B cell (primary cell): ENCODE data around the gene KMT2C. TPM values are rescaled to one million over a fixed set of nuclear protein-coding genes. Genes with fewer than 3 reads are reported as not detected.

Experiments
- ATAC-seq: fragments of 200-7000 bp; cut with Tn5 transposase; one replicate; pipeline ENCODE4 v1.10.0; 2021; ENCODE audit warnings: low read depth, mild to moderate bottlenecking, moderate number of reproducible peaks, moderate library complexity
- CTCF ChIA-PET: fragments of 350-600 bp; sonication (Branson Sonifier 250); formaldehyde crosslinking; loops from one replicate; lab custom pipeline; 2021; ENCODE audit warnings: antibody characterized with exemption, inconsistent platforms; lab: Charles Lee
- POLR2A ChIA-PET: fragments of 350-600 bp; sonication (Branson Sonifier 250); formaldehyde crosslinking; loops from one replicate; lab custom pipeline; 2021; ENCODE audit warnings: antibody characterized with exemption; lab: Charles Lee
- DNase-seq: peaks from one replicate; pipeline ENCODE4 v3.0.0; 2013
- H2AFZ ChIP-seq: 2 replicates; pipeline ENCODE4 v1.6.1; 2012; ENCODE audit warnings: mild to moderate bottlenecking, low read depth, low read length; ENCODE audit not compliant: insufficient read depth, poor library complexity, severe bottlenecking
- H3K27ac ChIP-seq, 2 donors: 1 replicate in 1 of 2; 2 replicates in 1 of 2; pipeline ENCODE4 v1.5.1; 2012 to 2013; ENCODE audit warnings: low read length in 2 of 2, mild to moderate bottlenecking in 2 of 2, moderate library complexity in 1 of 2
- H3K27me3 ChIP-seq, 4 experiments: fragments of 200-600 bp in 1 of 4; sonication (generic) in 1 of 4; replicated peaks in 1 of 4; 1 replicate in 2 of 4; 2 replicates in 2 of 4; pipeline versions ENCODE4 v1.6.1 to v1.7.0; 2013 to 2016; ENCODE audit warnings: low read length in 3 of 4, mild to moderate bottlenecking in 2 of 4, mixed read lengths in 1 of 4, moderate library complexity in 1 of 4; ENCODE audit not compliant: insufficient read depth in 4 of 4, control insufficient read depth in 3 of 4; ENCODE audit errors: control extremely low read depth in 1 of 4
- H3K36me3 ChIP-seq, 2 experiments: replicated peaks in 1 of 2; 1 replicate in 1 of 2; 2 replicates in 1 of 2; pipeline versions ENCODE4 v1.6.1 to v1.7.1; 2013; ENCODE audit warnings: low read length in 1 of 2; ENCODE audit not compliant: insufficient read depth in 2 of 2, control insufficient read depth in 1 of 2; ENCODE audit errors: control extremely low read depth in 1 of 2, extremely low read depth in 1 of 2
- H3K4me1 ChIP-seq, 2 donors: fragments of 200-600 bp in 1 of 2; sonication (generic) in 1 of 2; 1 replicate in 1 of 2; 2 replicates in 1 of 2; pipeline versions ENCODE4 v1.5.1 to v1.6.1; 2013 to 2017; ENCODE audit warnings: low read length in 2 of 2; ENCODE audit not compliant: control insufficient read depth in 2 of 2, insufficient read depth in 2 of 2
- H3K4me2 ChIP-seq: replicated peaks from 2 replicates; pipeline ENCODE3; 2012; ENCODE audit warnings: mild to moderate bottlenecking, low read depth, low read length; ENCODE audit not compliant: poor library complexity, severe bottlenecking
- H3K4me3 ChIP-seq, 5 experiments: fragments of 200-600 bp in 1 of 5; sonication (generic) in 1 of 5; 1 replicate in 3 of 5; 2 replicates in 2 of 5; pipeline versions ENCODE4 v1.5.1 to v1.7.0; 2011 to 2016; ENCODE audit warnings: low read length in 4 of 5, mild to moderate bottlenecking in 4 of 5, low read depth in 2 of 5, control low read depth in 1 of 5, moderate library complexity in 1 of 5; ENCODE audit not compliant: insufficient read depth in 1 of 5; ENCODE audit errors: control extremely low read depth in 1 of 5, extremely low read depth in 1 of 5
- H3K79me2 ChIP-seq: fragments of 200-600 bp; sonication (generic); one replicate; pipeline ENCODE4 v1.6.0; 2016; ENCODE audit warnings: low read length; ENCODE audit not compliant: control insufficient read depth, insufficient read depth
- H3K9ac ChIP-seq: fragments of 200-600 bp; sonication (generic); 2 replicates; pipeline ENCODE4 v1.6.1; 2017; ENCODE audit warnings: mild to moderate bottlenecking, low read length, moderate library complexity
- H3K9me3 ChIP-seq, 3 donors: one replicate each; pipeline versions ENCODE4 v1.6.1 to v1.7.1; 2013; ENCODE audit warnings: low read length in 2 of 3; ENCODE audit not compliant: control insufficient read depth in 2 of 3, insufficient read depth in 1 of 3; ENCODE audit errors: control extremely low read depth in 1 of 3
- H4K20me1 ChIP-seq: 2 replicates; pipeline ENCODE4 v1.6.0; 2012; ENCODE audit warnings: mild to moderate bottlenecking, low read length; ENCODE audit not compliant: insufficient read depth, control insufficient read depth, poor library complexity, severe bottlenecking
- H3K27ac Mint-ChIP-seq: one replicate; pipeline ENCODE4 v1.8.0; 2021; ENCODE audit warnings: mixed read lengths
- H3K27me3 Mint-ChIP-seq: one replicate; pipeline ENCODE4 v1.8.0; 2021; ENCODE audit warnings: mixed read lengths
- H3K4me1 Mint-ChIP-seq: one replicate; pipeline ENCODE4 v1.8.0; 2021; ENCODE audit warnings: mixed read lengths
- H3K4me3 Mint-ChIP-seq: one replicate; pipeline ENCODE4 v1.8.0; 2021; ENCODE audit warnings: mixed read lengths
- H3K9me3 Mint-ChIP-seq: one replicate; pipeline ENCODE4 v1.8.0; 2022; ENCODE audit warnings: mixed read lengths; ENCODE audit not compliant: insufficient read depth
- EZH2 ChIP-seq: IDR thresholded peaks from 2 replicates; pipeline ENCODE4 v1.6.1; 2012; ENCODE audit warnings: borderline replicate concordance, low read depth, mild to moderate bottlenecking, moderate library complexity, low read length; ENCODE audit not compliant: insufficient read depth, poor library complexity, severe bottlenecking
- WGBS: methylation state at CpG from one replicate; pipeline ENCODE4 v1.1.5; 2013; ENCODE audit warnings: missing lambda C conversion rate; ENCODE audit not compliant: insufficient coverage; 5-methylcytosine and 5-hydroxymethylcytosine counted together
- intact Hi-C: fragments of 100-400 bp; cut with micrococcal nuclease; formaldehyde crosslinking; loops from one replicate; pipeline ENCODE4 v1.10.0; 2022
- polyA plus RNA-seq: library from polyadenylated mRNA; depleted of rRNA; stranded (reverse); fragments of >200 nt; gene quantifications from 2 replicates; pipeline ENCODE4 v1.2.3, GENCODE V29; 2012
- total RNA-seq, 2 donors: library from RNA; stranded (reverse); fragments of 120-200 nt in 1 of 2; gene quantifications; 1 replicate in 1 of 2; 2 replicates in 1 of 2; pipeline versions ENCODE4 v1.2.3 to v1.2.4, GENCODE V29; 2013 to 2022
- TF ChIP-seq, protein P1 (sequence below): fragments of 200-600 bp; IDR thresholded peaks from one replicate; pipeline ENCODE4 v1.8.0; 2022; ENCODE audit warnings: antibody characterized with exemption, mild to moderate bottlenecking

The KMT2C gene
- total and polyA plus RNA-seq, 2 donors (not counting 1 experiment from before 2014, with no cell fraction given) = 14.9 to 171 TPM

DNA sequence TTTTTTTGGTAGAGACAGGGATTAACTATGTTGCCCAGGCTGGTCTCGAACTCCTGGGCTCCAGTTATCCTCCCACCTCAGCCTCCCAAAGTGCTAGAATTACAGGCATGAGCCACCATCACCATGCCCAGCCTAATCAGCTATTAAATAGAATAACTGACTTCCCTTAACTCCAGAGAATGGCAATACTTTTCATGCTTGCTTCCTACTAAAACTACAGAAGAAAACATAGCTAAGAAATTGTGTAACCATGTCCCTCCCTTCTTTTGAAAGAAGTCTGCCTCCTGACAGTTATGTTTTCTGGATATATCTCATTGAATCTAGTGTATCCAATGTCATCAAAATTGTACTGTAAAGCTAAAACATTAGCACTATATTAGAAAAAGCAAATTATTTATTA, 95.6 kb downstream of the KMT2C start:
- CTCF ChIA-PET = interaction anchor here (0.7 to 3.9 kb wide), 2 partner anchors 14 to 367 kb away, joined by 3 to 32 read pairs; no protein-coding TSS in a partner anchor
- H3K4me2 ChIP-seq = no peak overlapping the region

DNA sequence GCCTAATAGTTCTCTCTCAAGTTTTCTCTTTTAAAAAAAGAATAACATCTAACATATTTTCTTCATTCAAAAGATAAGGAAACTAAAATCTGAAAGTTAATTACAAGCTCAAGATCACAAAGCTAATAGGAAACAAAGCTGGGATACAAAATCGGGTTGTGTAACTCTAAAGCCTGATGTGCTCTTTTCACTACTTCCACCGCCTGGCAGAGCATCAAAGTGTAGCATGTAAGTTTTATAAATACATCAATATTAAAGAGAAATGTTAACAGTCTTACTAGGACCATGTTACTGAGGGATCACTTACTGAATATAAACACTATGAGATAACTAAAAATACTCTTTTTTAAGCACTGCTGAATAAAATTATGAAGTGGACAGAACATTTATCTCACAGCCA, 97.2 kb downstream of the KMT2C start:
- TF ChIP-seq, protein P1, sequence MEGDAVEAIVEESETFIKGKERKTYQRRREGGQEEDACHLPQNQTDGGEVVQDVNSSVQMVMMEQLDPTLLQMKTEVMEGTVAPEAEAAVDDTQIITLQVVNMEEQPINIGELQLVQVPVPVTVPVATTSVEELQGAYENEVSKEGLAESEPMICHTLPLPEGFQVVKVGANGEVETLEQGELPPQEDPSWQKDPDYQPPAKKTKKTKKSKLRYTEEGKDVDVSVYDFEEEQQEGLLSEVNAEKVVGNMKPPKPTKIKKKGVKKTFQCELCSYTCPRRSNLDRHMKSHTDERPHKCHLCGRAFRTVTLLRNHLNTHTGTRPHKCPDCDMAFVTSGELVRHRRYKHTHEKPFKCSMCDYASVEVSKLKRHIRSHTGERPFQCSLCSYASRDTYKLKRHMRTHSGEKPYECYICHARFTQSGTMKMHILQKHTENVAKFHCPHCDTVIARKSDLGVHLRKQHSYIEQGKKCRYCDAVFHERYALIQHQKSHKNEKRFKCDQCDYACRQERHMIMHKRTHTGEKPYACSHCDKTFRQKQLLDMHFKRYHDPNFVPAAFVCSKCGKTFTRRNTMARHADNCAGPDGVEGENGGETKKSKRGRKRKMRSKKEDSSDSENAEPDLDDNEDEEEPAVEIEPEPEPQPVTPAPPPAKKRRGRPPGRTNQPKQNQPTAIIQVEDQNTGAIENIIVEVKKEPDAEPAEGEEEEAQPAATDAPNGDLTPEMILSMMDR = no peak
- TF ChIP-seq EZH2 = no peak
- no peaks in the 10 kb centered on the region for H3K9me3 Mint-ChIP-seq
- no peak overlapping the region for H3K4me3 ChIP-seq
- no CpG with 5 or more reads among the region's 2 CpGs for WGBS
- H3K4me2 ChIP-seq = no peak overlapping the region
- H3K79me2 ChIP-seq = peaks cover 96% of the 10 kb centered on the region
- peaks cover 63% of the 10 kb centered on the region for H4K20me1 ChIP-seq
- no peak overlapping the region for H2AFZ ChIP-seq
- no peaks in the 10 kb centered on the region for H3K27me3 ChIP-seq
- H3K27me3 Mint-ChIP-seq = no peaks in the 10 kb centered on the region
- H3K9me3 ChIP-seq = no peaks in the 10 kb centered on the region
- H3K4me1 Mint-ChIP-seq = peaks cover 59% of the 10 kb centered on the region
- peaks cover 3% of the 10 kb centered on the region in 2 experiments for H3K36me3 ChIP-seq
- H3K27ac Mint-ChIP-seq = no peak overlapping the region
- ChIA-PET CTCF (no interaction called here), POLR2A (no interaction called here)
- no peak overlapping the region for H3K4me3 Mint-ChIP-seq
- DNase-seq (no peak), ATAC-seq (no peak)
- H3K4me1 ChIP-seq = peaks cover 44 to 50% of the 10 kb centered on the region in 2 donors
- H3K9ac ChIP-seq = no peak overlapping the region
- intact Hi-C loops = no loop called here
- no peak overlapping the region for H3K27ac ChIP-seq

More for the DNA sequence above, 95.6 kb downstream of the KMT2C start:
- no peak for DNase-seq
- H3K79me2 ChIP-seq = peaks cover 90% of the 10 kb centered on the region
- H3K9me3 ChIP-seq = peaks cover 0 to 6% (median 0%) of the 10 kb centered on the region in 3 donors
- no peak overlapping the region for H3K4me3 ChIP-seq
- H3K27me3 ChIP-seq = no peaks in the 10 kb centered on the region
- WGBS = 100% methylated on average over 1 of the region's 1 CpG
- peaks cover 0 to 1% of the 10 kb centered on the region in 2 experiments for H3K36me3 ChIP-seq
- H3K4me1 ChIP-seq = peaks cover 44 to 51% of the 10 kb centered on the region in 2 donors
- no peak for ATAC-seq
- intact Hi-C loops = loop anchor here (5.0 kb wide), 1 partner anchor 122 kb away; no protein-coding TSS in a partner anchor
- TF ChIP-seq, protein P1 = no peak
- TF ChIP-seq EZH2 = no peak
- H3K9me3 Mint-ChIP-seq = no peaks in the 10 kb centered on the region
- H3K4me3 Mint-ChIP-seq = no peak overlapping the region
- no peak overlapping the region for H2AFZ ChIP-seq
- H3K27me3 Mint-ChIP-seq = no peaks in the 10 kb centered on the region
- H3K27ac ChIP-seq = no peak overlapping the region
- H3K4me1 Mint-ChIP-seq = peaks cover 63% of the 10 kb centered on the region
- no peak overlapping the region for H3K27ac Mint-ChIP-seq
- POLR2A ChIA-PET = interaction anchor here (0.7 kb wide), 1 partner anchor 123 kb away, joined by 4 read pairs; no protein-coding TSS in a partner anchor
- peaks cover 56% of the 10 kb centered on the region for H4K20me1 ChIP-seq
- H3K9ac ChIP-seq = no peak overlapping the region
